ENCODE measurements around the gene STYXL1.

Gene STYXL1

DNA sequence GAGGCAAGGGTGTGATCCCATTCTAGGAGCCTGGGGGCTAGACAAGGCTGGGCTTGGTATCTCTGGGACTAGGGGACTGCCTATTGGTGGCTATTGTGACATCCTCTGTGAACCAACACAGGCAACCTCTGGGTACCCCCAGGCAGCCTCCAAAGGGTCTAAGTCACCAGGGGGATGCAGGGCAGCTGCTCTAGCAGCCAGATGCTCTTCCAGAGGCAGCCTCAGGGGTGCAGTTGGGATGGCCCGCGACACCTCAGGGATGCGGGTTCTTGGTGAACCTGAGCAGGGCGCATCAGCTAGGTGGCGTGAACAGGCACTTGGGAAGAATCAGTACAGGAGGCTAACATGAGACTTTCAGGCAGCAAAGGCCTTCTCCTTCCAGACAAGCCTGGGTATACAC lies 51.8 kb downstream of the STYXL1 start:
- Histone ChIP-seq H4K91ac (ENCODE audit: low read length) (no peak overlapping the region), H2AFZ (ENCODE audit: low read depth, low read length) (no peak overlapping the region), H2BK5ac (ENCODE audit: low read depth, low read length, poor library complexity, severe bottlenecking) (no peak overlapping the region), H2BK15ac (ENCODE audit: low read depth, poor library complexity, severe bottlenecking) (no peak overlapping the region), H3K23ac (ENCODE audit: low read length in 2 of 2) (no peak overlapping the region), H3K4me1 (ENCODE audit: control insufficient read depth, insufficient read depth, low read depth, low read length) (peaks cover 17% of the 10 kb centered on the region), H3K27me3 (ENCODE audit: control insufficient read depth in 1 of 2, insufficient read depth in 1 of 2, low read length in 2 of 2) (no peaks in the 10 kb centered on the region), H2BK120ac (ENCODE audit: low read depth, low read length) (no peak overlapping the region), H3K9me3 (ENCODE audit: control insufficient read depth, low read length) (no peaks in the 10 kb centered on the region), H3K9ac (ENCODE audit: low read length) (no peak overlapping the region), H3K79me1 (replicated peaks; ENCODE audit: low read length, poor library complexity, severe bottlenecking) (peaks cover 9% of the 10 kb centered on the region), H3K4me2 (ENCODE audit: low read length, poor library complexity, severe bottlenecking) (no peak overlapping the region), H3K36me3 (ENCODE audit: control insufficient read depth in 1 of 2, insufficient read depth in 2 of 2, low read depth in 1 of 2, low read length in 2 of 2) (peaks cover 30 to 37% of the 10 kb centered on the region in 2 experiments), H3K14ac (ENCODE audit: low read length in 2 of 2) (no peak overlapping the region), H3K4ac (ENCODE audit: low read depth in 1 of 2, low read length in 2 of 2) (no peak overlapping the region), H2AK5ac (ENCODE audit: low read length, severe bottlenecking) (no peak overlapping the region), H3K27ac (ENCODE audit: low read length, poor library complexity, severe bottlenecking) (no peak overlapping the region), H3K4me3 (ENCODE audit: insufficient read depth in 1 of 2, low read depth in 1 of 2, low read length in 2 of 2) (no peak overlapping the region), H2BK12ac (ENCODE audit: low read length in 2 of 2) (no peak overlapping the region), H3K18ac (ENCODE audit: low read depth in 1 of 2, low read length in 2 of 2) (no peak overlapping the region), H4K8ac (ENCODE audit: low read length) (no peak overlapping the region)
- 98% methylated on average over 5 of the region's 5 CpGs for WGBS
- DNase-seq = no peak

DNA sequence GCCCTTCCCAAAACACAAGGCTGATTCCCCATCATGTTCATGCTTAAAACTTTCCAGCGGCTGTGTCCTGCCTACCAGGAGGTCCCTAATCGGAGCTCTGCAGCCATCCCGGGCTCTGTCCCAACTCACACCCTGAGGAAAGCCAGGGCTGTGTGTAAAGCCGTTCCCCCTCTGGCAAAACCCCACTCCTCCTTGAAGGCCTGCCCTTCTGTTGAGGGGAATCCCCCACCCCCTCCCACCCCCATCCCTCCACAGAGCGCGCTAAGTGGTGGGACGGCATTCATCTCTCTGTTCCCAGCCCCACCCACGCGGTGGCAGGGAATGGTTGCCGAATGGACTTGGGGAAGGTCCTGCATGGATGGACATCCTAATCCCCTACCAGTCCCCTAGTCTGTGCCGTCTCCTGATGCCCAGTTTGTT lies 52.7 kb downstream of the STYXL1 start:
- peak overlapping the region; percentile 18 for H3K27ac ChIP-seq (ENCODE audit: low read length, poor library complexity, severe bottlenecking)
- peak overlapping the region; percentile 23 for H2BK120ac ChIP-seq (ENCODE audit: low read depth, low read length)
- no peak overlapping the region for H2AK5ac ChIP-seq (ENCODE audit: low read length, severe bottlenecking)

DNA sequence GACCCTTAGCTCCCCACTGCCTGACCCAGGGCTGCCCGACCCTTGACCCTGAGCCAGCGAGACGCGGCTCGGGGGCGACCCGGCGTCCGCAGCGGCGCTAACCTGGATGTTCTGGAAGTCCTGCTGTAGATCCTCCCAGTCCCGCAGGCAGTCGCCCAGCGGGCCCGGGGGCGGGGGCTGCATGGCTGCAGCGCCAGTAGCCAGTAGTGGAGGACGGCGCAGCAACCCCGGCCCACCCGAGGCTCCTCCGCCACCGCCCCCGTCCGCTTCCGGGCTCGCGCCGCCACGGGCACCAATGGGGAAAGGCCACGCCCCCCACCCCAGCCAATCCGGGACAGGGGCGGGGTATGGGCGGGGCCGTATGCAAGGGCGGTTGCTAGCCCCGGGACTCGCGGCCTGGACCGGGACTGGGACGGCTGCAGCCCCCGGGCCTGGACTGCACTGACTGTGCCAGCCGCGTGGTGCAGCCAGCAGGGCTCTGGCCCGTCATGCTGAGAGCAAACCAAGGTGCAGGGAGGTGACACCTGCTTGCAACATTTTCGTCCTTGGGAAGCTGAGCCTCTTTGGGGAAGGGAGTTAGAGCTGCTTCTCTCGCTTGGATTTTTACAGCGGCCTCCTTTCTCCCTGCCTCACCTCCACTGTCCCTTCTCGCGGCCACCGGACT lies 53.3 kb downstream of the STYXL1 start, which contains the start of gene TMEM120A:
TMEM120A (minus strand) TSS at position 208 of the 664 bp plus-strand sequence; CDS start at position 183, 25 bp downstream.
- H3K14ac ChIP-seq (ENCODE audit: low read length in 2 of 2) = peak within 1 kb of the TSS in 1 of 2 experiments; percentile 61
- peak within 1 kb of the TSS; percentile 77 to 86 for H3K4me3 ChIP-seq (ENCODE audit: insufficient read depth in 1 of 2, low read depth in 1 of 2, low read length in 2 of 2)
- peaks cover 11% of the 10 kb centered on the region for H3K79me1 ChIP-seq (replicated peaks; ENCODE audit: low read length, poor library complexity, severe bottlenecking)
- H3K27ac ChIP-seq (ENCODE audit: low read length, poor library complexity, severe bottlenecking) = peak within 1 kb of the TSS; percentile 39
- peak within 1 kb of the TSS; percentile 38 to 75 for H2BK12ac ChIP-seq (ENCODE audit: low read length in 2 of 2)
- peak; percentile 95 for DNase-seq
- H3K4me2 ChIP-seq (ENCODE audit: low read length, poor library complexity, severe bottlenecking) = peak within 1 kb of the TSS; percentile 88
- 3% methylated on average over 51 of the region's 51 CpGs for WGBS
- H2AFZ ChIP-seq (ENCODE audit: low read depth, low read length) = peak within 1 kb of the TSS; percentile 67
- peaks cover 27% of the 10 kb centered on the region for H3K4me1 ChIP-seq (ENCODE audit: control insufficient read depth, insufficient read depth, low read depth, low read length)
- H4K8ac ChIP-seq (ENCODE audit: low read length) = peak within 1 kb of the TSS; percentile 94
- H2BK5ac ChIP-seq (ENCODE audit: low read depth, low read length, poor library complexity, severe bottlenecking) = no peak within 1 kb of the TSS
- H3K36me3 ChIP-seq (ENCODE audit: control insufficient read depth in 1 of 2, insufficient read depth in 2 of 2, low read depth in 1 of 2, low read length in 2 of 2) = peaks cover 21 to 27% of the 10 kb centered on the region in 2 experiments
- H3K27me3 ChIP-seq (ENCODE audit: control insufficient read depth in 1 of 2, insufficient read depth in 1 of 2, low read length in 2 of 2) = no peaks in the 10 kb centered on the region
- peak within 1 kb of the TSS; percentile 34 to 82 for H3K4ac ChIP-seq (ENCODE audit: low read depth in 1 of 2, low read length in 2 of 2)
- H2BK120ac ChIP-seq (ENCODE audit: low read depth, low read length) = peak within 1 kb of the TSS; percentile 80
- H2AK5ac ChIP-seq (ENCODE audit: low read length, severe bottlenecking) = no peak within 1 kb of the TSS
- H3K9ac ChIP-seq (ENCODE audit: low read length) = peak within 1 kb of the TSS; percentile 89
- H3K9me3 ChIP-seq (ENCODE audit: control insufficient read depth, low read length) = no peaks in the 10 kb centered on the region
- H3K18ac ChIP-seq (ENCODE audit: low read depth in 1 of 2, low read length in 2 of 2) = peak within 1 kb of the TSS; percentile 81 to 92
- peak within 1 kb of the TSS; percentile 67 for H2BK15ac ChIP-seq (ENCODE audit: low read depth, poor library complexity, severe bottlenecking)
- peak within 1 kb of the TSS; percentile 80 for H4K91ac ChIP-seq (ENCODE audit: low read length)
- no peak within 1 kb of the TSS for H3K23ac ChIP-seq (ENCODE audit: low read length in 2 of 2)

More for the DNA sequence above, 52.7 kb downstream of the STYXL1 start:
- H3K4me1 ChIP-seq (ENCODE audit: control insufficient read depth, insufficient read depth, low read depth, low read length) = peaks cover 22% of the 10 kb centered on the region
- H2BK15ac ChIP-seq (ENCODE audit: low read depth, poor library complexity, severe bottlenecking) = peak overlapping the region; percentile 12
- no peak overlapping the region for H3K23ac ChIP-seq (ENCODE audit: low read length in 2 of 2)
- H3K4me3 ChIP-seq (ENCODE audit: insufficient read depth in 1 of 2, low read depth in 1 of 2, low read length in 2 of 2) = peak overlapping the region in 1 of 2 experiments; percentile 86
- no peak for DNase-seq
- peak overlapping the region in 1 of 2 experiments; percentile 3 for H3K18ac ChIP-seq (ENCODE audit: low read depth in 1 of 2, low read length in 2 of 2)
- H3K9ac ChIP-seq (ENCODE audit: low read length) = peak overlapping the region; percentile 81
- peaks cover 7% of the 10 kb centered on the region for H3K79me1 ChIP-seq (replicated peaks; ENCODE audit: low read length, poor library complexity, severe bottlenecking)
- 72% methylated on average over 11 of the region's 11 CpGs for WGBS
- H4K91ac ChIP-seq (ENCODE audit: low read length) = no peak overlapping the region
- H3K14ac ChIP-seq (ENCODE audit: low read length in 2 of 2) = no peak overlapping the region
- no peaks in the 10 kb centered on the region for H3K27me3 ChIP-seq (ENCODE audit: control insufficient read depth in 1 of 2, insufficient read depth in 1 of 2, low read length in 2 of 2)
- H2BK5ac ChIP-seq (ENCODE audit: low read depth, low read length, poor library complexity, severe bottlenecking) = no peak overlapping the region
- peak overlapping the region in 1 of 2 experiments; percentile 12 for H2BK12ac ChIP-seq (ENCODE audit: low read length in 2 of 2)
- peaks cover 21 to 28% of the 10 kb centered on the region in 2 experiments for H3K36me3 ChIP-seq (ENCODE audit: control insufficient read depth in 1 of 2, insufficient read depth in 2 of 2, low read depth in 1 of 2, low read length in 2 of 2)
- H3K4ac ChIP-seq (ENCODE audit: low read depth in 1 of 2, low read length in 2 of 2) = no peak overlapping the region
- peak overlapping the region; percentile 88 for H3K4me2 ChIP-seq (ENCODE audit: low read length, poor library complexity, severe bottlenecking)
- no peak overlapping the region for H2AFZ ChIP-seq (ENCODE audit: low read depth, low read length)
- H4K8ac ChIP-seq (ENCODE audit: low read length) = peak overlapping the region; percentile 94
- no peaks in the 10 kb centered on the region for H3K9me3 ChIP-seq (ENCODE audit: control insufficient read depth, low read length)

DNA sequence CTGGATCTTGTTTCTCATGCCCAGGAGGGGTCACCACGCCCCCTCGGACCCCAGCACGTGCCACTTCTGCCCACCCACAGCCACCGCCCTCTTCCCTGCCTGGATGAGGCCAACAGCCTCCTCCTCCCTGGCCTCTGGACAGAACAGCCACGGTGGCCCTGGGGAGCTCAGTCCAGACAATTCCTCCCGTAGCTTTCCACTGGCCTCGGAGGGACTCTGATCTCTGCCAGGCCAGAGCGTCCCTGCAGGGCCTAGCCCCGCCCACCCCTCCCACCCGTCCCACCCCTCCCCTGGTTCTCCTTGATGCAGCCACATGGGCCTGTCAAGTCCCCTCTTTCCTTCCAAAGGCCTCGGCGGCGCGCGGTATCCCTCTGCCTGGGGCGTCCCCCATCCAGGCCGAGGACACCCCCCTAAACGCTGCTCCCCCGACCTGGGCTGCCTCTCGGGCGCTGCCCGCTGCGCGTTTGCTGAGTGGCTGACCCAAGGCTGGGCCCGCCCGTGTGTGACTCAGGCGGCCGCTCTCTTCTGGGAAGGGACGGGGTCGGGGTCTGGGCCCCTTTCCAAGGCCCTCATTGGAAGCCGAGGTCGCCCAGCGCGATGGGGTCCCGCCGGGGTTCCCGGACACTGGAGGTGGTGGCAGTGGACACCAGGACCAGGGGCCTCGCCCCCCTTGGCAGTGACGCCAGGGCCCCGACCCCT lies 54.0 kb downstream of the STYXL1 start:
- H2BK15ac ChIP-seq (ENCODE audit: low read depth, poor library complexity, severe bottlenecking) = peak overlapping the region; percentile 67
- peak overlapping the region; percentile 83 for H4K8ac ChIP-seq (ENCODE audit: low read length)
- peak overlapping the region; percentile 77 to 86 for H3K4me3 ChIP-seq (ENCODE audit: insufficient read depth in 1 of 2, low read depth in 1 of 2, low read length in 2 of 2)
- H3K9ac ChIP-seq (ENCODE audit: low read length) = peak overlapping the region; percentile 89
- H3K4me1 ChIP-seq (ENCODE audit: control insufficient read depth, insufficient read depth, low read depth, low read length) = peaks cover 32% of the 10 kb centered on the region
- WGBS = 2% methylated on average over 38 of the region's 40 CpGs
- H2BK12ac ChIP-seq (ENCODE audit: low read length in 2 of 2) = peak overlapping the region; percentile 38 to 75
- H3K27ac ChIP-seq (ENCODE audit: low read length, poor library complexity, severe bottlenecking) = peak overlapping the region; percentile 39
- H3K4me2 ChIP-seq (ENCODE audit: low read length, poor library complexity, severe bottlenecking) = peak overlapping the region; percentile 85
- no peak overlapping the region for H2BK5ac ChIP-seq (ENCODE audit: low read depth, low read length, poor library complexity, severe bottlenecking)
- DNase-seq = peak; percentile 84
- H2AK5ac ChIP-seq (ENCODE audit: low read length, severe bottlenecking) = no peak overlapping the region
- H3K9me3 ChIP-seq (ENCODE audit: control insufficient read depth, low read length) = no peaks in the 10 kb centered on the region
- H3K4ac ChIP-seq (ENCODE audit: low read depth in 1 of 2, low read length in 2 of 2) = peak overlapping the region; percentile 34 to 82
- no peaks in the 10 kb centered on the region for H3K27me3 ChIP-seq (ENCODE audit: control insufficient read depth in 1 of 2, insufficient read depth in 1 of 2, low read length in 2 of 2)
- H2BK120ac ChIP-seq (ENCODE audit: low read depth, low read length) = peak overlapping the region; percentile 80
- peak overlapping the region; percentile 80 for H4K91ac ChIP-seq (ENCODE audit: low read length)
- peaks cover 11% of the 10 kb centered on the region for H3K79me1 ChIP-seq (replicated peaks; ENCODE audit: low read length, poor library complexity, severe bottlenecking)
- peak overlapping the region; percentile 67 for H2AFZ ChIP-seq (ENCODE audit: low read depth, low read length)
- peak overlapping the region; percentile 77 to 92 for H3K18ac ChIP-seq (ENCODE audit: low read depth in 1 of 2, low read length in 2 of 2)
- peak overlapping the region in 1 of 2 experiments; percentile 61 for H3K14ac ChIP-seq (ENCODE audit: low read length in 2 of 2)
- no peak overlapping the region for H3K23ac ChIP-seq (ENCODE audit: low read length in 2 of 2)
- peaks cover 19 to 27% of the 10 kb centered on the region in 2 experiments for H3K36me3 ChIP-seq (ENCODE audit: control insufficient read depth in 1 of 2, insufficient read depth in 2 of 2, low read depth in 1 of 2, low read length in 2 of 2)

All from mesenchymal stem cell (in vitro differentiated cells and primary cell).